Right kidney (tissue), 9 donors: Measurements from ENCODE around the gene KCNF1.
A peak's percentile ranks its signal among the peaks of the same experiment; 100 is the strongest.

Experiments used
- DNase-seq: peaks from one replicate; pipeline ENCODE4 v3.0.0-alpha.2; 2016
- long read RNA-seq, 8 donors: transcript quantifications; one replicate each; lab custom pipeline, GENCODE V29; 2026

Gene KCNF1
- long read RNA-seq, donor 1, partial matches to known transcripts, result 0 of 1 reads
- long read RNA-seq, donor 1, other reads (novel, unspliced or antisense), result 0 of 1 reads
- long read RNA-seq, donor 2, partial matches to known transcripts, result 0 of 2 reads
- long read RNA-seq, donor 2, other reads (novel, unspliced or antisense), result 0 of 2 reads
- long read RNA-seq, donor 3, partial matches to known transcripts, result 0 of 1 reads
- long read RNA-seq, donor 3, other reads (novel, unspliced or antisense), result 0 of 1 reads
- long read RNA-seq, donor 4, result 0 reads
- long read RNA-seq, donor 5, partial matches to known transcripts, result 0 of 1 reads
- long read RNA-seq, donor 5, other reads (novel, unspliced or antisense), result 0 of 1 reads
- long read RNA-seq, donor 6, partial matches to known transcripts, result 0 of 1 reads
- long read RNA-seq, donor 6, other reads (novel, unspliced or antisense), result 0 of 1 reads
- long read RNA-seq, donor 7, transcript KCNF1-201 (1 exons, 2,289 nt), result major isoform, 5 of 5 reads
- long read RNA-seq, donor 7, partial matches to known transcripts, result 0 of 5 reads
- long read RNA-seq, donor 7, other reads (novel, unspliced or antisense), result 0 of 5 reads
- long read RNA-seq, donor 8, partial matches to known transcripts, result 0 of 2 reads
- long read RNA-seq, donor 8, other reads (novel, unspliced or antisense), result 0 of 2 reads

DNA sequence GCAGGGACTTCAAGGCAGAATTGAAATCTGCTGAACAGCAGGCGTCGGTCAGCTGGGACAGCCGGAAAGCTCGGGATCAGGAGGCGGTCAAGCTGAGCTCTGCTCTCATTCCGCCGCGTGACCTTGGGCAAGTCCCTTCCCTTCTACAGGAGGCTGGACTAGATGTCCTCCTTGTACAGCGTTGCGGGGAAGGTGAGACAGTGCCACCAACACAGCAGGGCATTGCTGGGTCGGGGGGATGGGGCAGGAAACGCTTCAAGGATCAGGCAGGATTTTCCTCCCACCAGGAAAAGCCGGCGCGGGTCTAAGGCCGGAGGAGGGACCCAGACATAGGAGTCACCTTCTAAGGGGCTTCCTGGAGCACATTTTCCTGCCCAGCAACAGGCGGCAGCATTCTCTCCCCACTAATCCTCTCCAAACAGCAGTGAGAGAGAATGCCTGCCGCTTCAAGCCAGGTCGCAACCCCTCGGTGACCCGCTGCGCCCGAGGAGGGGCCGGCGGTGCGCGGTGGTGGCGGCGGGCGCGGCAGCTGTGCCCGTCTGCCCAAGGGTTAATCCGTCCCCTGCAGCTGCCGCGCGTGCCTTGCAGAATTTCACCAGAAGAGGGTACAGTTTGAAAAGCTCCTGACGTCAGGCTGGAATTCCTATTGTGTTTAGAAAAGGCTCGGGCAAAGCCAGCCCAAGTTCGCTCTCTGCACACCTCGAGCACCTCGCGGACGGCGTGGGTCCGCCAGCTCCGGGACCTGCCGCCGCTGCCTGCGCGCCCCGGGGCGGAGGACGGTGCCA lies at the start of gene KCNF1:
TSS of gene KCNF1 (plus strand) at position 644 of the 785 bp plus-strand sequence. CDS start 493 bp downstream, outside the sequence.
- peak; percentile 88 for DNase-seq

DNA sequence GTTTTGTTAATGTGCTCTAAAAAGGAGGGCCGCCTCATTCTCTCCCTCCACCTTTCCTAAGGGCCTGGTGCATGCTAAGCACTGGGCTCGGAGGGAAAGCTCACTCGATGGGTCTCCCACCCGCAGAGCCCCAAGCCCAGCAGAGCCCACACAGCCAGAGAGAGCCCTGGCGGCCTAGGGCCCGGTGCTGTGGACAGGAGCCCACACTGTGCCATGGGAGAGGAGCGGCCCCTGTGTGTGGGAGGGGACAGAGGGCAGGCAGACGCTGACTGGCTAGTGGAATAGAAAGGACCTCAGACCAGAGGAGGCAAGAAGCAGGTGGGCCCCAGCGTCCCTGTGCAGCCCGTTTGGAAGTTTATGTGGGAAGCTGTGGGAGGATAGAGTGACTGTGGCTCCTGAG lies 49.4 kb upstream of the KCNF1 start:
- no peak for DNase-seq

GRCh38 chr2:10863047-10863446 lies 48.7 kb upstream of the KCNF1 start:
- DNase-seq, result no peak

DNA sequence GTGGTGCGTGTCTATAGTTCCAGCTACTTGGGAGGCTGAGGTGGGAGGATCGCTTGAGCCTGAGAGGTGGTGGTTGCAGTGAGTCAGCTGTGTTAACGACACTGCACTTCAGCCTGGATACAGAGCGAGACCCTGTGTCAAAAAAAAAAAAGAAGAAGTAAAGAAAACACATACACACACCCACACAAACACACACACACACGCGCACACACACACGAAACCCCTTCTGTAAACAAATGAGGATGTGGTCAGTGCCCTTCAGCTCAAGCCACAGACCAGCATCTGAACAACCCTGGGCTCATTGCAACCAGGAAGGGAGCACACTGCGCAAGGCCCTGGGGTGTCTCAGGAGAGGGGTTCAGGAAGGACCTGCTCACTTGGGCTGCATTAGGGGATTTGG lies 47.9 kb upstream of the KCNF1 start:
- no peak for DNase-seq

- peak; percentile 22 for DNase-seq
Observed at GRCh38 chr2:10864251-10864650, 47.5 kb upstream of the KCNF1 start.

DNA sequence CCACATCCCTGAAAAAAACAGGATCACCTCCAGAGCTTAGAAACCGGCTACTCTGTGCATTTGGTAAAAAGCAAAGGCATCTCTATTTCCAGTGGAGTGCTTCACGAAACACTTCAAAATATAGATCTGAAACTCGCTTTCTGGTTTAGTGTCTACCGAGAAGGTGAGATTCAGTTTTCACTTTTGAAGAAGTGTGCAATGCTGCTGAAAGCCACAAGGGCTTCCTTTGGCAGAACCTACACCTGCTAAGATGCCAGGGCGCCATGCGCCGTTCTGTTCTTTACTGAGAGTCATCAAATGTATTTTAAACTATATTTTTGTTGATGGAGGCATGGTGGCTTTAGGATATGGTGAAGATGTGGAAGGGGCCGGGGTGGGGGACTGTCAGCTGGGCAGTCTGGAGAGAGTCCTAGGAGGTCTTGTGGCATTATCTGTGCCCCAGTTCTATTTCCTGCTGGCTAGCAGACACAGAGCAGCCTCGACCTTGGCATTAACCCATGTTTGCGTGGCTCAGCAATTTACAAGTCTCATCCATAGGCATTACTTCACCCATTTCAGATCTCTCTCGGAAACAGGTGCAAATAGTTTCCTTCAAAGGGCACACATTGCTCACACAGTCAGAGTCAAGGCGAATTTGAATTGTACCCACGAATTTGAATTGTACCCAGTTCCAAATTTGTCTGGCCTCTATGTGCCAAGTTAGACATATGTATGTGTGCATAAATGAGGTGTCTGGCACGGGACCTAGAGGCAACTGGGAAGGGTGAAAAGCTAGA lies 46.7 kb upstream of the KCNF1 start:
- DNase-seq, result no peak

GRCh38 chr2:10865841-10866240 lies 45.9 kb upstream of the KCNF1 start:
- no peak for DNase-seq

GRCh38 chr2:10867692-10868420 lies 43.9 kb upstream of the KCNF1 start:
- DNase-seq, result no peak

- no peak for DNase-seq
Observed at GRCh38 chr2:10868465-10869314, 43.0 kb upstream of the KCNF1 start.

DNA sequence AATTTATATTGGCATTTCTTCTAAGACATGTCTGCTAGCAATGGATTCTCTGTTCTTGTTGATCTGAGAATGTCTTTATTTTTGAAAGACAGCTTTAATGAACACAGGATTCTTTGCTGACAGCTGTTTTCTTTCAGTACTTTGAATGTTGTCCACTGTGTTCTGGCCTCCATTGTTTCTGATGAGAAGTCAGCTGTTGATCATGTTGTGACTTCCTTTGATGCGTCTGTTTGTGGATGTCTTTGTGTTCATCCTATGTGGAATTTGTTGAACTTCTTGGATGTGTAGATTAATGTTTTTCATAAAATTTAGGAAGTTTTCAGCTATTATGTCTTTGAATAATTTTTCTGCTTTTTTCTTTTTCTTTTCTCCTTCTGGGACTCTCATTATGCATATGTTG lies 39.8 kb upstream of the KCNF1 start:
- DNase-seq, result no peak

- no peak for DNase-seq
Observed at GRCh38 chr2:10873171-10873570, 38.6 kb upstream of the KCNF1 start.

DNA sequence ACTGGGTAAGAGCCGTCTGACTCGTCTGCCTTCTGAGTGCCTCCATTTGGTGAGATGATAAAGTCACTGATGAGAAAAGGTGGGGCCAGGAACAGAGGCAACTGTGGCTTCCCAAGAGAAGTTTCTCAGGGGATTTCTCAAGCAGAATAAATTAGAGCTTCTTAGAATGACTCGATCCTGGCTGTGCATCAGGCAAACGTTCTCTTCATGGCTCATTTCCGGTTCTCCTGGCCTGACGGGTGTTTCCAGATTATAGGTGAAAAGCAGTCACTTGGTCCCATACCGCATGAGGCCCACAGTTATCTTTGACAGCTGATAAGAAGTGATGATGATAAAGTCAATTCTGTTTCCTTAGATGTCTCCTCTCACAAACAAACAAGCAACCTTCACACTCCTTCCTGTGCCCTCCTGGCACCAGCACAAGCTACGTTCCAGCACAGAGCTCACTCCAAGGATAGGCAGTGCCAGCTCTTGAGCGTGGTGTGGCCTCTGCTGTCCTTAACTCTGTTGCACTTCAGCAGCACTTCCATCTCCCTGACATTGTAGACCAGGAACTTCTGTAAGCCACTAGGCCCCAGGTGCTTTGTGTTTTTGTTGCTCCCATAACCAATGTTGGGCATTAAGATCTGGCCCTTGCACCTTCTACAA lies 37.8 kb upstream of the KCNF1 start:
- no peak for DNase-seq

- no peak for DNase-seq
Observed at GRCh38 chr2:10875126-10875525, 36.6 kb upstream of the KCNF1 start.

DNA sequence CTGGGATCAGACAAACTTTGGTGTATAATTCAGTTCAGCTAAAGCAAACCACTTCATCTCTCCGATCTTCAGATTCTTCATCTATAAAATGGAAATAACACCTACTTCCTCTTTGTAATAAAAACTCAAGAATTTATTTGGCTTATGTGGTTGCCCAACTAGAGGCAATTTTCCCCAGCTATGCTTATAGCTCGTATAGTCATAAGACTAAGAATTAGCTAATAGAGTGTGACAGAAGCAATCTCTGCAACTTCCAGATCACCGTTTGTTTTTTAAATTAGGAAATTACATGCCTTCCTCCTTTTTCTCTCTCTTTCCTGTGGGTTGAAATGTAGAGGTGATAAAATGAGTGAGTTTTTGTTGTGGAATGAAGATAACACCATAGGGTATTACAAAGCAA lies 35.3 kb upstream of the KCNF1 start:
- no peak for DNase-seq

- no peak for DNase-seq
Observed at GRCh38 chr2:10876963-10877362, 34.8 kb upstream of the KCNF1 start.

GRCh38 chr2:10877651-10878111 lies 34.1 kb upstream of the KCNF1 start:
- DNase-seq, result no peak

DNA sequence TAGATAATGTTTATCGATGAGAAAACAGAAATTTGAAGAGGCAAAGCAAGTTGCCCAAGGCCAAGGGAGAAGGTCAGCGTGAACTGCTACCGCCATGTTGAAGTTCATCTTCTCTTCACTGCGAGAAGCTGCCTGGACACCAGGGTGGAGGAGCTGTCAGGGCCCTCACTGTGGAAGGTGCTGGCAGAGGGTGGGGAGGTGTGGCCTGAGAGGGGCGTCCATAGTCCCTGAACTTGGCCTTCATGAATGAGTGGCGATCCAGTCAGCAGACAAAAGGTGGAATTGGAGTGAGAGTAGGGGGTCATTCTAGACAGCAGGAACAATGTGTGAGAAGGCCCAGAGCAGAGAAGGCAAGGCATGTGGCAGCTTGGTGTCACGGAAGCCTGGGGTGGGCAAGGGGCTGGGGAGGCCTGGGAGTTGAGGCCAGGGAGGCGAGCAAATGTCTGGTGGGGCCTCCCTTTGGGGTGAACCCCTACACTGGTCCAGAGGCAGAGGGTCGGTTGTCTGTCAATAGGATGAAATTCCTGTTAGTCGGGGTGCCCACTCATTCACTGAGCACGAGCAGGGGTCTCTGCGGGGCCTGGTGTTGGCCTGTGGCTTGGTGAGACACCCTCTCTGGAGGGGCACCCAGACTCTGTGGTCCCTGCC lies 33.3 kb upstream of the KCNF1 start:
- no peak for DNase-seq

GRCh38 chr2:10879159-10879558 lies 32.6 kb upstream of the KCNF1 start:
- DNase-seq, result no peak
